ENCODE measurements around the gene AREL1. TPM values are rescaled to one million over a fixed set of nuclear protein-coding genes. Genes with fewer than 3 reads are reported as not detected.
A peak's percentile ranks its signal among the peaks of the same experiment; 100 is the strongest.

AREL1 gene
- polyA plus RNA-seq, 1 experiment, result 55.3 TPM

GRCh38 chr14:74656964-74657363 is 55.9 kb downstream of the AREL1 start:
- no peaks in the 10 kb centered on the region for H3K27me3 ChIP-seq (ENCODE audit: control insufficient read depth, insufficient read depth, low read length)
- ChIA-PET CTCF (interaction anchor here (0.9 kb wide), 2 partner anchors 16 to 39 kb away, joined by 3 read pairs; no protein-coding TSS in a partner anchor), POLR2A (interaction anchor here (0.6 to 0.7 kb wide), 2 partner anchors 14 to 119 kb away, joined by 4 to 5 read pairs; no protein-coding TSS in a partner anchor)
- H3K4me3 ChIP-seq (ENCODE audit: low read depth, low read length), result no peak overlapping the region
- no peak for DNase-seq (ENCODE audit: low read depth, low spot score)
- TF ChIP-seq CTCF (IDR thresholded peaks at IDR 0.05; ENCODE audit: low read depth, low read length), result no peak
- H3K27ac ChIP-seq (ENCODE audit: low read depth, low read length), result no peak overlapping the region
- peaks cover 4% of the 10 kb centered on the region; the same call in 1 of the 2 replicates for H3K9me3 ChIP-seq (ENCODE audit: control insufficient read depth, insufficient read depth, low read length)

DNA sequence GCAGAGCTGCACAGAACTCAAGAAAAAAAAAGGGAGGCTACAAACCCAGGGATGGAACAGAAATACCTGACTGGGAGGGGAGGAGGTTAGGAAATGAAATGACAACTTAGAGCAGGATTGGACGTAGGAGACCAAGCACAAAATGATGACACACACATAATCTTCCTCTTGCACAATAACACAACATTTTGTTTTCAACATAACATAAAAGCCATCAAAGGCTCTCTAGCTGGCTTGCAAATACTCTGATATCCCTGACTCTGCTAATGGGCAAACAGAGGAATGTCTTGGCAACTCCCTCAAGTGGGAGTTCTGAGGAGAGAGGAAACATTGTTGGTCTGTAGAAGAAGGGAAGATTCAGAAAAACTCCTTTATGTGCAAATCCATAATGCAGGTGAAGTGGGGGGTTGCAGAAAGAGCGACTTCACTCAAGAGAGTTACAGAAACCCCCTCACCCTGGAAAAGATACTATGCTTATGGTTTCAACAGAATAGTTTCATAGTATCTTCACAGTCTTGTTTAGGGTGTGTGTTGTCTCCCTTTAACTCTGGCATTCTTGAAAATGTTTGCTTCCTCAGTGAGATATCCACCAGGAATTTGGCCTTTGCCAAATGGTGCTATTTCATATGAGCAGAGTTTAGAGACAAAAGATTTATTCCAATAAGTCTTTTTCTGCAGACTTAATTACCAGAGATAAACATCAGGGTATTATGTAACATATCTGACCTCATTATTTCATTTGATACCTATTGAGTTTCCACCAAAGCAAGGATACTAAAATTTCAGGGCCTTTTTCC is 57.1 kb downstream of the AREL1 start:
- no peak for TF ChIP-seq CTCF (IDR thresholded peaks at IDR 0.05; ENCODE audit: low read depth, low read length)
- Histone ChIP-seq H3K4me3 (ENCODE audit: low read depth, low read length) (no peak overlapping the region), H3K9me3 (ENCODE audit: control insufficient read depth, insufficient read depth, low read length) (peaks cover 4% of the 10 kb centered on the region; the same call in 1 of the 2 replicates), H3K27me3 (ENCODE audit: control insufficient read depth, insufficient read depth, low read length) (no peaks in the 10 kb centered on the region), H3K27ac (ENCODE audit: low read depth, low read length) (peak overlapping the region; percentile 69)
- ChIA-PET POLR2A (interaction anchor here (0.6 to 1.2 kb wide), 3 partner anchors 15 to 62 kb away, joined by 3 to 5 read pairs (median 3); no protein-coding TSS in a partner anchor), CTCF (interaction anchor here (1.1 to 1.5 kb wide), 2 partner anchors 43 to 107 kb away, joined by 3 to 7 read pairs; partner anchors contain the start of gene YLPM1)
- no peak for DNase-seq (ENCODE audit: low read depth, low spot score)

- CTCF ChIA-PET, result interaction anchor here (1.1 to 1.5 kb wide), 2 partner anchors 42 to 108 kb away, joined by 3 to 7 read pairs; partner anchors contain the start of gene YLPM1
These were observed 57.9 kb downstream of the AREL1 start for GRCh38 chr14:74654931-74655330.

GRCh38 chr14:74653386-74654138 is 59.3 kb downstream of the AREL1 start:
- ChIA-PET POLR2A (interaction anchor here (1.2 to 1.3 kb wide), 3 partner anchors 14 to 33 kb away, joined by 3 read pairs; no protein-coding TSS in a partner anchor), CTCF (no interaction called here)
- Histone ChIP-seq H3K9me3 (ENCODE audit: control insufficient read depth, insufficient read depth, low read length) (peaks cover 4% of the 10 kb centered on the region; the same call in 1 of the 2 replicates), H3K27me3 (ENCODE audit: control insufficient read depth, insufficient read depth, low read length) (no peaks in the 10 kb centered on the region), H3K27ac (ENCODE audit: low read depth, low read length) (no peak overlapping the region), H3K4me3 (ENCODE audit: low read depth, low read length) (no peak overlapping the region)
- no peak for DNase-seq (ENCODE audit: low read depth, low spot score)
- no peak for TF ChIP-seq CTCF (IDR thresholded peaks at IDR 0.05; ENCODE audit: low read depth, low read length)

More at GRCh38 chr14:74654931-74655330, 57.9 kb downstream of the AREL1 start:
- H3K27ac ChIP-seq (ENCODE audit: low read depth, low read length), result no peak overlapping the region
- DNase-seq (ENCODE audit: low read depth, low spot score), result no peak
- POLR2A ChIA-PET, result interaction anchor here (1.1 to 1.2 kb wide), 2 partner anchors 16 to 36 kb away, joined by 3 to 5 read pairs; no protein-coding TSS in a partner anchor
- peaks cover 4% of the 10 kb centered on the region; the same call in 1 of the 2 replicates for H3K9me3 ChIP-seq (ENCODE audit: control insufficient read depth, insufficient read depth, low read length)
- TF ChIP-seq CTCF (IDR thresholded peaks at IDR 0.05; ENCODE audit: low read depth, low read length), result no peak
- H3K27me3 ChIP-seq (ENCODE audit: control insufficient read depth, insufficient read depth, low read length), result no peaks in the 10 kb centered on the region
- H3K4me3 ChIP-seq (ENCODE audit: low read depth, low read length), result no peak overlapping the region
